Brain microvascular endothelial cell (primary cell): ENCODE measurements around the gene ELOVL1.
"Not testable (repeated sequence)": the region's sequence is repeated elsewhere in the genome, so short reads cannot be mapped to it uniquely, and the experiment has no call there.

Experiments used
- DNase-seq: peaks from one replicate; pipeline ENCODE4 v3.0.0-alpha.2; 2020
- H3K27ac ChIP-seq: fragments of 250-450 bp; sonication (Bioruptor Pico); 2 replicates; pipeline ENCODE4 v1.5.1; 2020; ENCODE audit warnings: mild to moderate bottlenecking, moderate library complexity
- H3K27me3 ChIP-seq: fragments of 250-450 bp; sonication (Bioruptor Pico); replicated peaks from 2 replicates; pipeline ENCODE4 v1.5.1; 2020; ENCODE audit warnings: mild to moderate bottlenecking
- H3K36me3 ChIP-seq: fragments of 250-450 bp; sonication (Bioruptor Pico); replicated peaks from 2 replicates; pipeline ENCODE4 v1.5.1; 2020; ENCODE audit warnings: mild to moderate bottlenecking
- H3K4me3 ChIP-seq: 2 replicates; pipeline ENCODE4 v1.5.1; 2011; ENCODE audit warnings: low read depth, mild to moderate bottlenecking, control low read depth, low read length, moderate library complexity
- CTCF ChIP-seq: IDR thresholded peaks from 2 replicates; pipeline ENCODE4 v1.5.1; 2011; ENCODE audit warnings: low read depth, mild to moderate bottlenecking, moderate library complexity, low read length, control low read depth, inconsistent platforms; ENCODE audit errors: missing control alignments
- in situ Hi-C: cut with HindIII; loops from 2 replicates; pipeline ENCODE4 v1.10.0; 2017; ENCODE audit warnings: low sequenced_read_pairs, low pct_ligation_motif_present

Gene ELOVL1

GRCh38 chr1:43376723-43377235 is 9.0 kb upstream of the ELOVL1 start:
- no peak for DNase-seq
- H3K36me3 ChIP-seq: no peaks in the 10 kb centered on the region
- no peak overlapping the region for H3K4me3 ChIP-seq
- no peak overlapping the region for H3K27ac ChIP-seq
- no peak for TF ChIP-seq CTCF
- no peaks in the 10 kb centered on the region for H3K27me3 ChIP-seq
- in situ Hi-C loops: no loop called here

GRCh38 chr1:43373066-43373940 is 5.5 kb upstream of the ELOVL1 start:
- Histone ChIP-seq H3K27ac (peak overlapping the region; percentile 49), H3K27me3 (no peaks in the 10 kb centered on the region), H3K36me3 (no peaks in the 10 kb centered on the region), H3K4me3 (no peak overlapping the region)
- no peak for TF ChIP-seq CTCF
- in situ Hi-C loops: no loop called here
- peak; percentile 63 for DNase-seq

- in situ Hi-C loops: no loop called here
- no peak for TF ChIP-seq CTCF
- Histone ChIP-seq H3K36me3 (no peaks in the 10 kb centered on the region), H3K4me3 (no peak overlapping the region), H3K27me3 (no peaks in the 10 kb centered on the region), H3K27ac (peak overlapping the region; percentile 49)
- no peak for DNase-seq
These were observed 4.4 kb upstream of the ELOVL1 start for GRCh38 chr1:43372172-43372571.

GRCh38 chr1:43370564-43370963 is 2.8 kb upstream of the ELOVL1 start:
- DNase-seq: no peak
- no peak overlapping the region for H3K4me3 ChIP-seq
- no peak for TF ChIP-seq CTCF
- no peaks in the 10 kb centered on the region for H3K27me3 ChIP-seq
- H3K36me3 ChIP-seq: no peaks in the 10 kb centered on the region
- no peak overlapping the region for H3K27ac ChIP-seq
- in situ Hi-C loops: no loop called here

- H3K36me3 ChIP-seq, in situ Hi-C loops, DNase-seq, H3K27ac ChIP-seq, H3K27me3 ChIP-seq, H3K4me3 ChIP-seq: not testable (repeated sequence)
These were observed 2.0 kb upstream of the ELOVL1 start for GRCh38 chr1:43369779-43370178.

GRCh38 chr1:43368646-43369020 is 822 bp upstream of the ELOVL1 start:
- H3K36me3 ChIP-seq: peaks cover 17% of the 10 kb centered on the region
- peak overlapping the region; percentile 31 for H3K27ac ChIP-seq
- H3K27me3 ChIP-seq: no peaks in the 10 kb centered on the region
- peak overlapping the region; percentile 82 for H3K4me3 ChIP-seq
- no peak for TF ChIP-seq CTCF
- DNase-seq: no peak
- in situ Hi-C loops: no loop called here
